Measurements from ENCODE around the gene PDZRN4. TPM values are rescaled to one million over a fixed set of nuclear protein-coding genes. Genes with fewer than 3 reads are reported as not detected.

The PDZRN4 gene
- total RNA-seq, 6 donors from 2014 or later = 0.17 to 1.3 (median 0.61) TPM; not detected in 1

GRCh38 chr12:41577995-41578394, 389.9 kb downstream of the PDZRN4 start:
- no peaks in the 10 kb centered on the region for H3K4me1 ChIP-seq
- H3K9me3 ChIP-seq = no peaks in the 10 kb centered on the region
- ATAC-seq (ENCODE audit: low FRiP score in 2 of 2) = no peak

GRCh38 chr12:41585784-41586183, 397.7 kb downstream of the PDZRN4 start:
- TF ChIP-seq EP300 (IDR thresholded peaks at IDR 0.05) = no peak
- no peak for TF ChIP-seq CTCF (IDR thresholded peaks at IDR 0.05)
- H3K4me1 ChIP-seq = no peaks in the 10 kb centered on the region
- 93% methylated on average over 3 of the region's 3 CpGs for WGBS, 2 donors
- no peak overlapping the region for H3K27ac ChIP-seq
- no peaks in the 10 kb centered on the region for H3K9me3 ChIP-seq
- H3K27me3 ChIP-seq = no peaks in the 10 kb centered on the region
- H3K4me3 ChIP-seq = no peak overlapping the region
- ATAC-seq (ENCODE audit: low FRiP score in 2 of 2) (no peak), DNase-seq (no peak)
- no peaks in the 10 kb centered on the region for H3K36me3 ChIP-seq

More at GRCh38 chr12:41577995-41578394, 389.9 kb downstream of the PDZRN4 start:
- no peaks in the 10 kb centered on the region for H3K36me3 ChIP-seq
- H3K27me3 ChIP-seq = no peaks in the 10 kb centered on the region
- no peak for DNase-seq
- no peak overlapping the region for H3K4me3 ChIP-seq
- TF ChIP-seq POLR2A (IDR thresholded peaks at IDR 0.05) (no peak), EP300 (IDR thresholded peaks at IDR 0.05) (no peak), CTCF (IDR thresholded peaks at IDR 0.05) (no peak), POLR2AphosphoS5 (IDR thresholded peaks at IDR 0.05) (no peak)
- H3K27ac ChIP-seq = no peak overlapping the region

- 95 to 97% methylated on average over 1 of the region's 1 CpG for whole genome bisulfite sequencing, 2 donors
- DNase-seq (no peak), ATAC-seq (ENCODE audit: low FRiP score in 2 of 2) (no peak)
- Histone ChIP-seq H3K27ac (no peak overlapping the region), H3K4me1 (no peaks in the 10 kb centered on the region), H3K9me3 (no peaks in the 10 kb centered on the region), H3K27me3 (no peaks in the 10 kb centered on the region), H3K36me3 (no peaks in the 10 kb centered on the region), H3K4me3 (no peak overlapping the region)
- no peak for TF ChIP-seq POLR2A (IDR thresholded peaks at IDR 0.05)
- TF ChIP-seq POLR2AphosphoS5 (IDR thresholded peaks at IDR 0.05) = no peak
- no peak for TF ChIP-seq CTCF (IDR thresholded peaks at IDR 0.05)
- no peak for TF ChIP-seq EP300 (IDR thresholded peaks at IDR 0.05)
Measured at GRCh38 chr12:41587574-41587973, 399.5 kb downstream of the PDZRN4 start.

GRCh38 chr12:41589878-41590277, 401.8 kb downstream of the PDZRN4 start:
- H3K36me3 ChIP-seq = no peaks in the 10 kb centered on the region
- no peak overlapping the region for H3K27ac ChIP-seq
- no peaks in the 10 kb centered on the region for H3K4me1 ChIP-seq
- WGBS, 2 donors = 88 to 90% methylated on average over 4 of the region's 4 CpGs
- TF ChIP-seq CTCF (IDR thresholded peaks at IDR 0.05) = no peak
- no peak for TF ChIP-seq POLR2AphosphoS5 (IDR thresholded peaks at IDR 0.05)
- no peak for TF ChIP-seq EP300 (IDR thresholded peaks at IDR 0.05)
- no peak for TF ChIP-seq POLR2A (IDR thresholded peaks at IDR 0.05)
- H3K9me3 ChIP-seq = no peaks in the 10 kb centered on the region
- no peak overlapping the region for H3K4me3 ChIP-seq
- ATAC-seq (ENCODE audit: low FRiP score in 2 of 2) = no peak
- DNase-seq = no peak
- H3K27me3 ChIP-seq = no peaks in the 10 kb centered on the region

- H3K27ac ChIP-seq = no peak overlapping the region
- TF ChIP-seq CTCF (IDR thresholded peaks at IDR 0.05) = no peak
- no peak for TF ChIP-seq POLR2A (IDR thresholded peaks at IDR 0.05)
- no peak for TF ChIP-seq EP300 (IDR thresholded peaks at IDR 0.05)
- no peak for TF ChIP-seq POLR2AphosphoS5 (IDR thresholded peaks at IDR 0.05)
- H3K9me3 ChIP-seq = no peaks in the 10 kb centered on the region
- no peak for ATAC-seq (ENCODE audit: low FRiP score in 2 of 2)
- H3K27me3 ChIP-seq = no peaks in the 10 kb centered on the region
- DNase-seq = no peak
- no peak overlapping the region for H3K4me3 ChIP-seq
- no peaks in the 10 kb centered on the region for H3K36me3 ChIP-seq
- WGBS, 2 donors = 70 to 88% methylated on average over 4 of the region's 4 CpGs
- H3K4me1 ChIP-seq = no peaks in the 10 kb centered on the region
Measured at GRCh38 chr12:41596190-41596589, 408.1 kb downstream of the PDZRN4 start.
